Stimulated activated CD4-positive, alpha-beta T cell treated with anti-CD3 and anti-CD28 coated beads, Interleukin-1b, Interleukin-23, amount 100 ng/mL, for 4 hours (primary cell): Measurements from ENCODE around the gene ADPRHL1.

Experiments used
- DNase-seq, 2 donors: peaks; one replicate each; pipeline ENCODE4 v3.0.0-alpha.2; 2020; ENCODE audit warnings: low read depth in 2 of 2

ADPRHL1 gene

DNA sequence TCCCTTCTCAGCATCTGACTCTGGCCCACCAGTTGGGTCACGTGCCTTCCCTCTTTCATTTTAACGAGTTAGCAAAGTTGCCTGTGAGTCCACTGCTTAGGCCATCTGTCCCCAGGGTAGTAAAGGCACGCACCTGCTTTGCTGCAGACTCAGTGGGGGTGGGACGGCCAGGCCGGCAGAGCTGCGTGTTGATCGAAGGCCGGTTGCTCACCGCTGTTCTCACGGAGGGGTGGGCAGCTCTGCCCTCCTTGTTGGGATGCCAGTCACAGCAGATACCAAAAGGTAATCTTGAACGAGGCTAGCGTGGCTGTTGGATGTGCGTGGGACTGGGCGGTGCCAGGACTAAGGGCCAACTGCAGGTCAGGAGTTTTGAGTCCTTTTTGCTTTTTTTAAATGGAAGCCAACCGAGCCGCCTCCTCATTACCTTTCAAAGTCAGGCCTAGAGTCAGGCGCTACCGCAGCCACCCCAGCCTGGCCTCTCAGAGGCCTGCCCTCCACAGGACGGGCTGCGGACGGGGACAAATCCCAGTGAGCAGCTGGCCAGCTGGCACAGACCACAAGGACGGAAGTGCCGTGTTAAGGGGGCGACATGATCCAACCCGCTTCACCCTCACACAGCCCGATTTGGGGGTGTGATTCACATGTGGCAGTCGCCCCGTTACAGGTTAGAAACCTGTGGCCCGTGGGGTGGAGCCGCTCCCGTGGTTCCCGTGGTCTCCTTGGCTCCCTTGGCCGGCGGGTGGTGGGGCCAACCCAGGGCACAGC lies 20.6 kb downstream of the ADPRHL1 start:
- DNase-seq, result no peak

DNA sequence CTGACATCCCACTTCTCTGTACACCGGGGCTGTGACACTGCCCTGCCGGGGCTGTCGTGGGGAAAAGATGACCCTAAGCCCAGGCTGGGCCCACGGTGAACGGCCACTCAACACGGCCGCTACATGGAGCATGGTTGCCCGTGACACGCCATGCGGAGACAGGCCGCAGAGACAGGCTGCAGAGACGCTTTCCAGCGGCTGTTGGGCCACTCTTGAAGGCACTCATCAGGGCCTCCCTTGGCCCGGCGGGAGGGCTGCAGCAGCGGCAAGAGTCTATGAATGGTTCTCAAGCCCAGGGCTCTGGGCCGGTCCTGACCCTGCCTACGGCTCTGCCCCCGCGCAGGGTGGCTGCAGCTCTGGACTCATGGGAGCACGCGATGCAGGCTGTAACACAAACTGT lies 22.1 kb downstream of the ADPRHL1 start:
- DNase-seq, result no peak

DNA sequence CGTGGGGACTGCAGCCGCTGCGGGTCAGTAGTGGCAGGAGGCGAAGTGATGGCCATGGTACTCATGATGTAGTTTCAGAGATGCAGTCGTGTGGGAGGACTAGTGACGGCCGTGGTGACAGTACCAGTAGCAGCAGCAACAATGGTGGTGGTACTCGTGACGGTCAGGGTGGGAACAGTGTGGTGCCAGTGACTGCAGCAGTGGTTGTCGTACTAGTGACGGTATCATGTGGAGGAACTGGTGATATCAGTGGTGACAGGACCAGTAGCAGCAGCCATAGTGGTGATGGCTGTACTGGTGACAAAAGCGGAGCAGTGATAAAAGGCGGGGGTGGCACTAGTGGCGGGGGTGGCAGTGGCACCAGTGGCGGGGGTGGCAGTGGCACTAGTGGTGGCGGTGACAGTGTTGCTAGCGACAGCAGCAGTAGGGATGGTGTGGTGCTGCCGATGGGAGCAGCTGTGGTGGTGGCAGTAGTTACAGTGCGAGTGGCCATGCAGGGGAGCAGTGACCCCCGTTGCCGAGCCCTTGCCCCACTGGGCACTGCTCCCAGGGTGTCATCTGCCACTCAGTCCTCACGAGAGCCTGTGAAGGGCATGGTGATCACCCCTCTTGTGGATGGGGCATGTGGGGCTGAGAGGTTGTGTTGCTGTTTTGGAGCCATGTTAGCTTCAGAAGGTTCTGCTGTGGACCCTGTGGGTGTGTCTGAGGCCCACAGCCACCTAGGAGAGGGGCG lies 22.7 kb downstream of the ADPRHL1 start:
- no peak for DNase-seq

DNA sequence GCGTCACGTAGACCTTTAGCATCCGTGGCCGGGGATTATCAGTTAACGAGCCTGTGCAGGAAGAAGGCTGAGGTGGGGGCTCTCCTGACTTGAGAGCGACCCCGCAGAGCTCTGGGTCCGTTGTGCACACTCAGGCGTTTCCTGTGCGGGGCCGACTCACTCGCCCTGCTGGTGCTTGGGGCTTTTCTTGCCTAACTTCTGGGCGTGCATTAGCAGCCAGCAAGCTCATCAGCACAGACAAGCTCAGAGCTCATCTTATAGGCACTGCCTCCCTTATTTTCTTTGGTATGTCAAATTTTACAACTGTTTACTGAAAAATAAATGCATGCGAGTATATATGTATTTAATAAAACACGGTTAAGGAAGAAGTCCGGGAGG lies 23.7 kb downstream of the ADPRHL1 start:
- no peak for DNase-seq

DNA sequence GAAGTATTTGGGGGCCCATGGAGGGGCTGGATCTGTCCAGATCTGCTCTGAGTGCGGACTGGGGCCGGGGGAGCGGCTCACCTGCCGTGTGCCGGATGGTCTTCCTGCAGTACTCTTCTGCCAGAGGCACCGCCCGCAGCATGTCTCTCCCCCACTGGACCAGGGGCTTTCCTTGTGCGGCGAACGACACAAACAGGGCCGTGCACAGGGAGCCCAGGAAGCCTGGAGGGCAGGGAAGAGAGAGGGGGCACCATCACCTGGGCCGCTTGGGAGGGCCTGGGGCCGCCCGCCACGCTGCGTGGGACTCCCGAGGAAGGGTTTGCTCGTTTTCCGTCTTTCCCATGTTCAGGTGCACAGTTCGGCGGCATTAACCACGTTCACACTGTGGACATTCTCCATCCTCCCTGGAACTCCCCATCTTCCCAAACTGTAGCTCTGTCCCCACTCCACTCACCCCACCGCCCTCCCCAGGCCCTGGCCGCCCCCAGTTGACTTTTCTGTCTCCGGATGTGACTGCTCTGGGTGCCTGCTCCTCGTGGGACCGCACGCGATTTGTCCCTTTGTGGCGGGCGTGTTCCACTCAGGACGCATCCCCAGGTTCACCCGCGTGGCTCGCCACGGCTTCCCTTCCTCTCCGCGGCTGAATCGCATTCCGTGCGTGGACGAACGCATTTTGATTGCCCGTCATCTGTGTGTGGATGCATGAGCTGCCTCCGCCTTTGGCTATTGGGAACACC lies 24.2 kb downstream of the ADPRHL1 start:
- no peak for DNase-seq

DNA sequence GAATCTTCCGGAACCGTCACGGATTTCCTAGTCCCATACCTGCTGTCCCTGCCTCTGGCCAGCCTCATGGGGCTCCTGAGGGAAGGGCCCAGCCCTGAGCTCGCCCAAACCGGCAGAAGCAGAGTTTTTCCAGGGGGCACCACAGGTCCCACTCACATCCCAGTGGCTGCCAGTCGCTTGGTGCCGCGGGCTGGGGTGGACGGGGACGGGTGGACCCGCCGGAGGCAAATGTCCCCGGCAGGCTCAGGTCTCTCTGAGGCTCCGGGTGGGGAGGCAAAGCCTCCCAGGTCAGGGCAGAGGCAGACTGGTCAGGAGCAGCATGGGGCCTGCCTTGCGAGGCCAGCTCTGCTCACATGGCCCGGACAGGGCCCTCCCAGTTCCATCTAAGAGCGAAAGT lies 24.8 kb downstream of the ADPRHL1 start:
- DNase-seq, result no peak

DNA sequence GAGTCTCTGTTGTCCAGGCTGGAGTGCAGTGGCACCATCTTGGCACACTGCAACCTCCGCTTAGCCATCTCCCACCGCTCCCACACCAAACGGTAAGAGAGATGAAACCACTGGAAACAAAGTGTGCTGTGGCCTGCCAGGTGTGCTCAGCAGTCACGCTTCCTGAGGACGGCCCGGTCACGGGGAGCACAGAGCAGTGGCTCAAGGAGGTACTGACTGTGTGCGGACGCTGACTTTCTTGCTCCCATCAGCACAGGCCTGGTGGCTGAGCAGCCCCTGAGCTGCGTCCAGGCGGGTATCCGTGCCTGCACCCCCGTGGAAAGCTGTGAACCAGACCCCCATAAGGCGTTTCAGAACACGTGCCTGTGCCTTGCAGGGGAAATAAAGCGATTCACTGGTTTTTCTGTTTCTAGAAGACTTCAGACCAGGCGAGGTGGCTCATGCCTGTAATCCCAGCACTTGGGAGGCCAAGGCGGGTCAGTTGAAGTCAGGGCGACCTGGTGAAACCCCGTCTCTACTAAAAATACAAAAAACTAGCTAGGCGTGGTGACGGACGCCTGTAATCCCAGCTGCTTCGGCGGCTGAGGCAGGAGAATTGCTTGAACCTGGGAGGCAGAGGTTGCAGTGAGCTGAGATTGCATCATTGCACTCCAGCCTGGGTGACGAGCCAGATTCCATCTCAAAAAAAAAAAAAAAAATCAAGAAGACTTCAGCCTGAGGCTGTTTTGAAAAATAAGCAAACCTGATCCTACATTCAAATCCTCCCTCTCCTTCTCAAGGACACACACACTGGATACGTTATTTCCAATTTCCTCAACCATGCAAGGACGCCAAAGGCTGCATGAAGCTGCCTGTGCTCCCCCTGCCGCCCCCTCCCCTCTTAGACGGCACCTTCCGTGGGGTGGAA lies 25.5 kb downstream of the ADPRHL1 start:
- DNase-seq, result no peak

DNA sequence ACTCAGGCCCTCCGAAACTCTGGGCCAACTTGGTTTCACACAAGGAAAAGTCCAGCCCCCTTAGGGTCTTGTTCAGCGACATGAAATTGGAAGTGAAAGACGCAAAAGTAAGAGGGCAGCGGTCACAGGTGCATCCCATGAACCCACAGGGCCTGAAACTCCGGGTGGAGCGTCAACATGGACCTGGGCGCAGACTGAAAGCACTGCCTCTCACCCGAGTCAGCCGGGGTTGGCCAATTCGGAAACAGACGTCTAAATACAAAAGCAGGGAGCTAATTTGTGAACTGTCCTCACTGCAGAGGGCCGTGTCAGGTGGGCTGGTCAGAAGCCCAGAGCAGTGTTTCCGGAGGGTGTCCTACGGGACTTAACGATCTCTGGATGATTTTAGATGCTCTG lies 26.7 kb downstream of the ADPRHL1 start:
- no peak for DNase-seq

DNA sequence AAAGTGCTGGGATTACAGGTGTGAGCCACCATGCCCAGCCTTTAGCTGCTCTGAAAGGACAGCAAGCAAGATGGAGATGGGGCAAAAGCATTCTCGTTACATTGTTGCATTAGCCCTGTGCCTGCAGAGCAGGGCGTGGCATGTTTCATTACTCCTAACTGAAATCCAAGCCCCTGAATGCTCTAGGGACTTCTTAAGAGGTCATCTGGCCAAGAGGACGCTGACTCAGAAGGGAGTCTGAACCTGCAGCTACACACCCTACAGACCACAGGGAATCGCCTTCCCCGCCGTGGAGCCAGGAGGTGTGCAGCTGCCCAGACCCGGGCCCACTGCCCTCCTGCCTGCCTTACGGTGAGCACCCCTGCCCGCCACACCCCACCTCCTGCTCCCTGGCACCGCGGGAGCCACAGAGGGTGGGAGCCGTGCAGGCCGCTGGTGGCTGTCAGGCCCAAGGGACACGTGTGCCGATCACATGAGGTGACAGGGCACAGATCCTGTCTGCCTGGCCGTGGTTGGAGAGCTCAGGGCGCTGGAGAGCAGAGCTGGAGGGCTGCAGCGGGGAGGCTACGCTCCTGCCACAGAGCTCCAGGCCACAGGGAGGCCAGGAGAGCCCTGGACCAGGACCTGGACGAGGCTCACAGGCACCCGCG lies 27.2 kb downstream of the ADPRHL1 start:
- DNase-seq, result no peak

DNA sequence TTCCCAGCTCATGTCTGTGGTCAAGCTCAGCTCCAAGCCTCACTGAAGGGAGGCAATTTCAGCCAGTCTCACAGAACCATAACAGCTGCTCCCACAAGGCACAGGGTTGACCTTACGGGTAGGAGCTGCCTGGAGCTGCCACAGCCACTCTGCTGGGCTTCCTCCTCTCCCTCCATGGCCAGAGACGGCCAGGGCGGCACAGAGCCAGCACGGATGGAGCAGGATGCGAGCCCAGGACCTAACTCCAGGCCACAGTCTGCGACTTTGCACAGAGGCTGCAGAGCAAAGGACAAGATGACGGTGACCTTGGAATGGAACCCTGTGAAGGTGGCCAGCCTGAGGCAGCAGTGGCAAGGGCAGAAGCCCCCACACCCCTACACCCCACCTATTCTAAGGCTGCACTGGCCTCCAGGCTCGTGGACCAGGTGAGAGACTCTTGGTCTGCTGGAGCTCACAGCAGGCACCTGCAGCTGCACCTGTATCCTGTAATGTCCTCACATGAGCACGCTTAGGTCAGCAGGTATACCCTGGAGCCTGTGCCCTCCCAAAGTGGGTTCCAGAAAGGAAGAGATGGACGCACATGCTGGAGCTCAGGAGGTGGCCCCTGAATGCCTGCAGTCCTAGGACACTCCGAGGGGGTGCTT lies 29.6 kb downstream of the ADPRHL1 start:
- DNase-seq, result no peak

DNA sequence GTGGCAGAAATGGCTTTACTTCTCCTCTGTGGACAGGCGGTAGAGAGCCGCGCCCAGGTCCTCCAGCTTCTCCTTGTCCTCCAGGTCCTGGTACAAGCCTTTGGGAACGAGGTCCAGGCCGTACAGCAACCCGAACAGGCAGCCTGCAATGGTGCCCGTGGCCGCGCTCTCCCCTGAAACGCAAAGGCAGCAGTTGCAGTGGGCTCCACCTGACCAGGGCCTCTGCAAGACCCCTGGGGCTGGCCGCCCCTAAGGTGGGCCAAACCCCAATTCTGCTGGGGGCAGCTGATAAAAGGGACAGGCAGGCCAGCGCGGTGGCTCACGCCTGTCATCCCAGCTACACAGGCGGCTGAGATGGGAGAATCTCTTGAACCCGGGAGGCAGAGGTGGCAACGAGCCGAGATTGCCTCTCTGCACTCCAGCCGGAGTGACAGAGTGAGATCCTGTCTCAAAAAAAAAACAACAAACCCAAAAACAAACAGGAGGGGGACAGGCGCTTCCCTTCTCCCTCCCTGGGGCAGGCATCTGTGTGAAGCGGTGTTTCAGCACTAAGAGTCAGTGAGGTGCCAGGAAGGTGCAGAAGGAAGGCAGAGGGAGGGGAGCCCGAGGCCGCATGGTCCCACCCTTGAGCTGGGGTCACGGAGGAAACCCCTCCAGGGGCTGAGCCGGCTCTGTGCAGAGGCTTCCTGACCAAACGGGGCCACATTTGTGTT lies 30.3 kb downstream of the ADPRHL1 start:
- no peak for DNase-seq

DNA sequence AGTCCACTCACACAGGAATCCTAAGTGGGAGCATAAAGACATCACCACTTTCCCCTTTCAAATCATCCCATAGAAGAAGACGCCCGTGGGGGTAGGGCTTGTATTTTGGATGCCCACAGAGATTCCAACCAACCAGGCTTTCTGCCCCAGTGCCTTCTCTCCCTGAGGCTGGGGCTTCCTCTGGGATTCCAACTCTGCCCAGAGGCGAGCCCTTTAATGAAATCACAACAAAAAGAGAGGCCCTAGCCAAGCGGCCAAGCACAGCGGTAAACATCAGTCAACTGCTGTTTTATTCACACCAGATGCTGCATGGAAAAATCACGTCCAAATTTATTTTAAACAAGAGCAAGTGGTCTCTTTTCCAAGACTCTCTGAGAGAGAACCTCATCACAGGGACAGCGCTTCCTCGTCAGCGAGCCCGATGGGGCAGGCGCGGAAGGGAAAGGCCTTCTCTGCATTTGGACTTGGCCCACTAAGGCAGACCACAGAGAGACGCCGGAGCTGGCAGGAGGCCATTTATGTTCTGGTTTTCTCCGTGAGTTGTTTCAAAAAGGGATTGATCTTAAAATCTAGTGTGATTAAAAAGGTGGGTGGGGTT lies 31.5 kb downstream of the ADPRHL1 start:
- no peak for DNase-seq

DNA sequence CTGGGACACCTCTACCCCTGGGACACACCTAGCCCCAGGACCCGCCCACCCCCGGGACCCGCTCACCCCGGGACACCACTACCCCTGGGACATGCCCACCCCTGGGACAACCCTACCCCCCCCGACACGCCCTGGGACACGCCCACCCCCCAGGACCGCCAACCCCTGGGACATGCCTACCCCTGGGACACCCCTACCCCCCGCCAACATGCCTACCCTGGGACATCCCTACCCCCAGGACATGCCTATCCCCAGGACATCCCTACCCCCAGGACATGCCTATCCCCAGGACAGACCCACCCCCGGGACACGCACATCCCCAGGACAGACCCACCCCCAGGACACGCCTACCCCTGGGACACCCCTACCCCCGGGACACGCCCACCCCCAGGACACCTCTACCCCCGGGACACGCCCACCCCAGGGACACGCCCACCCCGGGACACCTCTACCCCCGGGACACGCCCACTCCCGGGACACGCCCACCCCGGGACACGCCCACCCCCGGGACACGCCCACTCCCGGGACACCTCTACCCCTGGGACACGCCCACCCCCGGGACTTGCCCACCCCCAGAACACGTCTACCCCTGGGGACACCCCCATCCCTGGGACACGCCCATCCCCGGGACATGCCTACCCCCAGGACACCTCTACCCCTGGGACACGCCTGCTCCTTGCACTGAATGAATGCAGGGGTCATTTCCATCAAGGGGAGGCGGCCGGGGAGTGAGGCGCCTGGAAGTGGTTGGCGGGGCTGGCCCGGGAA lies 32.3 kb downstream of the ADPRHL1 start:
- no peak for DNase-seq

DNA sequence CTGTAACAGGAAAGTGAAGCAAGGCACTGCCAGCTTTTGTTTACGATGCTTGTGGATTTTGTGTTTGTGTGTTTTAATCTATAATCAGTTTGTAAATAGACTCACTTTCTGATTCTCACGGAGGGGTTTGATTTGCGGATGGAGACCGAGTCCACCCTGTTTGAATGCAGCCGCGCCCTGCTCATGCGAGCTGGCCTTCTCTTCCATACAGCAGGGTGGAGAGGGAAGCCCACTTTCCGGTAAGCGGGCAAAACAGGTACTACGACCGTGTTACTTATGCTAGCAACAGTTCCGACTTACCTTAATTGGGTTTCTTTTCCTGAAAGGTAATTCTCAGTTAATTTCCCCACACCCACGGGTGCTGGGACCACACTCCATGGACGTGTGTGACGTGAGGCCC lies 33.1 kb downstream of the ADPRHL1 start:
- DNase-seq, result no peak

DNA sequence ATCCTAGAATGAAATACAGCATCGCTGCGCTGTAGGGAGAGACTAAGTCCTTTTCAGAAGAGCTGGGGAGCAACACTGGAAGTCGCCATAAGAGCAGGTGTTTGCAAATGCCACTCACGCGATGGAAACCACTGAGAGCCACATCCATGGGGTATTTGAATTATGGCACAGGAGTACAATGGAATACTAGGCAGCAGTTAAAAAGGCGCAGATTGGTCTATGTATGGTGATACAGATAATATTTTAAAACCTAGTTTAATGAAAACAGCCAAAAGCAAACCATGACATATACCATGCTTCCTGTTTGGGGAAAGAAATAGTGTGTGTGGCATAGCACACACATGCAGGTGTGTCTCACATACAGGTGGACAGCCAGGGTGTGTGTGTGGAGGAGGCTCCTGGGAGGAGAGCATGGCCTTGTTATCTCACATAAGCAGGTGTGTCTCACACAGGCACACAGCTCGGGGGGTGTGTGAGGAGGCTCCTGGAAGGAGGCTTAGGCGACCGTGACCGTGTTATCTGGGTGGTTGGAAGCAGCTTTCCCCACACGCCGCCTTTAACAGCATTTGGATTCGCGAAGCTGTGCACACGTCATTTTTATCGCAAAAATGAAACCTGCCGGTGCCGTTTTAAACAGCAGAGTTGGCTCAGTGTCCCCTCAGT lies 33.6 kb downstream of the ADPRHL1 start:
- no peak for DNase-seq

DNA sequence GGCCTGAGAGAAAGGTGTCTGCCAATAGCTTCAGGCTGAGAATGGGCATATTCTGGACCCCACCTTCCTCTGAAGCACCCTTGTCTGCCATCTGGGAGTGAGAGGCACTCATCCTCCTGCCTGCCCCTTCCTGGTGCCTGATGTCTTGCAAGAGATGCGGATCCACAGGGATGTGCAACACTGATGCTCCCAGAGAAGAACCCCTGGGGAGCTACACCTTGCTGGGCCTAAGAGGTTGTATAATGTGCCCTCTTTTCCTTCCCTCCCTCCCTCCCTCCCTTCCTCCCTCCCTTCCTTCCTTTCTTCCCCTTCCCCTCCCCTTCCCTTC lies 34.6 kb downstream of the ADPRHL1 start:
- DNase-seq, result no peak

DNA sequence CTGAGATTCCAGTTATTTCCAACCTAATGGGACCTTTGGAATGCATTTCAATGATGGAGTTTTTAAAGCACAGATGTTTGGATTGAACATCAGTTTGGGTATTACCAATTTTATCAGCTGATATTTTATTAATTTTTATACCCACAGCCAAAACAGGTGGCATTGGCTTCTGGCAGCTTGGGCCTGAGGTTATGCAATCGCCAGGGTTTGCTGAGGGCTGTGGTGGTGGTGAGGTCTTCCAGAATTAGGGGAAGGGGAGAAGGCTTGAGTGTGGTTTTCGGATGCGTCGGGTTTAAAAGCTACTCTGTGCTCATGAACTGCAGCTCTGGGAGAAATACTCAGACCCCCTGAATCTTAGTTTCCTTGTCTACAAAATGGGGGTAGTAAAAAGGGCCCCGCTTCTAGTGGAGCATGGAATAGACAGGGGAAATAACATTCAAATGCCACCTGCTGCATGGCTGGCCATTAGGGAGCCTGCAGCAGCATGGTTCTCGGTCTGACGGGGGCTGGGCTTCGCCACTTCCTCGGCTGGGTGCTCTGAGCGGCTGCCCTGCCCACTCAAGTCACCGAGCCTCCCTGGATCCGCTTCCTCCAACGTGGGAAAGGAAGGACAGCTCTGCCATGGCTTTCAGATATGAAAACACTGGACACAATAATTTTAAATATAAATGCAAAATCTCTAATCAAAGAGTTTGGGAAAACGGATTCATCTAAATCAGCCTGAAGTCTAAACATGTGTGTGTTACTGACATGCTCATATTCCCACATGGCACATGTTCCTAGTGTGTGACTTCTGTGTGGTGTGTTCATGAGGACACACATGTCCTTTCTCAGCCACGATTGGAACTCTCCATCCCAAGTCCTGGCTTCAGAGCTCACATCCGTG lies 35.2 kb downstream of the ADPRHL1 start:
- DNase-seq, result no peak
